Stimulated activated CD4-positive, alpha-beta T cell treated with anti-CD3 and anti-CD28 coated beads, TNF-alpha, amount 100 ng/mL, for 24 hours (primary cell): ENCODE measurements around the gene RPS10.

Experiments
- DNase-seq, 3 experiments: peaks; one replicate each; pipeline ENCODE4 v3.0.0-alpha.2; 2020; ENCODE audit warnings: low read depth in 3 of 3

Gene RPS10

DNA sequence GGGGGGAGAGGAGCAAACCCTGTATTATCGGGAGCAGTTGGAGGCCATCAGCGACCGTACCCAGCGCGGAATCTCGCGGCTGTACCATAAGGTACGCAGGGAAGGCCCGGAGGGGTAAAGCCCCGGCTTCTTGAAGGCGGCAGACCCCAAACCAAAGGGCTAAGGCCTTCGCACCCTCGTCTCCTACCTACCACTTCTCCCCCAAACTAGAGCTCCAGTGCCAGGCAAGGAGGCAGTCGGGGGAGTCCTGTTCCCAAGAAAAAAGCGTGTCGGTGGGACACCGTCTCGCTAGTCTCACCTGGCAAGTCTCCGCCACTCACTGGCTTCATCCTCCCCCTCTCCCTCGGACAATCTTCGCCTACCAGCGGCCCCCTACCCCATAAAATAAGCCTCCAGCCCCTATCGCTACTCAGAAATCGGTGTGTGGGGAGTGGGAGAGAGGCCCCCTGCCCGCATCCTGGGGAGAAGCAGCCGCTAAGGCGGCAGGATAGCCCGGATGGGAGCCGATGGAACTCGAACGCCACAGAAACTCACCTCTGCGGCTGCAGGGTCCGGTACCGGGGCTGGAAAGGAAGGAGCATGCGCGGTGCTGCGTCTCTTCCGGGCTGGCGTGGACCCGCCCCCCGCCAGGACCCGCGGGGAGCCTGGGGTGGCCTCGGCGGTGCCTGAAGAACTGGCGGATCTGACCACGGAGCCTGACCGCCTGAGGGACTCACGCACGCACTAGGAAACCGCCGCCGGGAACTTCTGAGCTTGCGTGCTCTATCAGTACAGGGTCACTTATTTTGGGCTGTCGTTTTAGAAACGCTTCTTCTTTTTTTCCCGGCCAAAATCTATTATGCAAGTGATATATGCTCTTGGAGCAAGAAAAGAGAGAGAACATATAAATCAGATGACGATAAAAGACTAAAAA is at the start of gene RPS10:
Gene RPS10, minus strand, starts transcription at position 572 of the 913 bp plus-strand sequence. CDS start 848 bp downstream, outside the sequence.
- DNase-seq, result peak; percentile 82 to 92 (median 85)

DNA sequence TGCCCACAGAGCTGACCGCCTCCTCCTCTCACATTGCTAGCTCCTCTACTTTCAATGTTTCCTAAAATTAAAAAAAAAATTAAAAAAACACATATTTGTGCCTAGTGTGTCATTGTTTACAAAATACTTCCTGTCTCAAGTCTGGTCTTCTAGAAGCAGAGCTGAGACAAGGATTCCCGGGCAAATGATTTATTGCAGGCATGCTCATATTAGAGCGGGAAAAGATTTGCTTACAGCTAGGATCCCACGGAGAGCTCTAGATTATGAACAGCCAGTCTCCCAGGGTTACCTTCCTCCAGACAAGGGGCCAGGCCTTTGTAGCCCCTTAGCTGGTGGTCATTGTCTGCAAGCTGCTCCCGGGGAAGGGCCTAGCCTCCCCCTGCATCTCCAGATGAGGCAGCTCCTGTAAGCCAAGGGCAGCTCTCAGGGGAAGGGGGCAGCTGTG is 49.4 kb upstream of the RPS10 start:
- DNase-seq, result no peak

DNA sequence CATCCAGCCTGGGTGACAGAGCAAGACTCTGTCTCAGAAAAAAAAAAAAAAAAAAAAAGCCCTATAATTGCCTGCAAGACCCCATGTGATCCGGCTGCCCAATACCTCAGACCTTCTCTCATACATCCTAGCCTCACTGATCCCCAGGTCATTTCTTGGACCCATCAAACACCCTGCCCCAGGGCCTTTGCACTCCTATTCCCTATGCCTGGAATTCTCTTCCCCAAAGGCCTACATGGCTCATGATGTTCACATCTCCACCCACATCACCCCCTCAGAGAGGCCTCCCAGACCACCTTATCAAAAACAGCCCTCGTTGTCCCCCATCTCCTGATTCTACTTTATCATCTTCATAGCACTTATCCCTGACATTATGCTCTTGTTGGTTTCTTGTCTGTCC is 48.9 kb upstream of the RPS10 start:
- no peak for DNase-seq

DNA sequence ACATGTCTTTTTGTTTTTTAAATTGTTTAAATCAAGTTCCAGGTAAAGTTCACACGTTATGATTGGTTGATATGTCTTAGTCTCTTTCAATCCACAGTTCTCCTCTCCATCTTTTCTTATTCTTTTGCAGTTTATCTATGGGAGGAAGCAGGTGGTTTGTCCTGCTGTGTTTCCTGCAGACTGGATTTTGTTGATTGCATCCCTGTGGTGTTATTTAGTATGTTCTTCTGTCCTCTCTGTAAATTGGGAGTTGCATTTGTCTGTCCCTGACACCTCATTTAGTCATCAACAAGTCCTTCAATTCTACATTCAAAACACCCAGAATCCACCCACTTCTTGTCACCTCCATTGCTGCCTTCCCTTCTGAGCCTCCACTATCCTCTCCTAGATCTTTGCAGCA is 48.1 kb upstream of the RPS10 start:
- no peak for DNase-seq

DNA sequence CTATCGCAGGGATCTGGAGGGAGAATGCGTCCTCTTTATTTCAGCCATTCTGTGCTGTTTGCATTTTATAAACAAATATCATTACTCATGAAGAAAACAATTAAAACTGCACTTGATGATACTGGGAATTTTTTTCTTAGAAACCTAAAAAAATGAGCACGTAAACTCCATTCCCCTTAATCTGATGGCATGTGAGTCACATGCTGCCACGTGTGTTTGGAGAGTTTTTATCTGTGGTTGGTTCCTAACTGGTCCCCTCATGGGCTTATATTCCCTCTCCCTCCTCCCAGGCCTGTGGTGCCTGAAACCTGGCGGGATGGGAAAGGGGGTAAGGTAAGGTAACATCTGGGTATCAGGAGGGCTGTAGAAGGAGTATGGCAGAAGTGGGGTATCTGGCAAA is 46.6 kb upstream of the RPS10 start:
- no peak for DNase-seq

DNA sequence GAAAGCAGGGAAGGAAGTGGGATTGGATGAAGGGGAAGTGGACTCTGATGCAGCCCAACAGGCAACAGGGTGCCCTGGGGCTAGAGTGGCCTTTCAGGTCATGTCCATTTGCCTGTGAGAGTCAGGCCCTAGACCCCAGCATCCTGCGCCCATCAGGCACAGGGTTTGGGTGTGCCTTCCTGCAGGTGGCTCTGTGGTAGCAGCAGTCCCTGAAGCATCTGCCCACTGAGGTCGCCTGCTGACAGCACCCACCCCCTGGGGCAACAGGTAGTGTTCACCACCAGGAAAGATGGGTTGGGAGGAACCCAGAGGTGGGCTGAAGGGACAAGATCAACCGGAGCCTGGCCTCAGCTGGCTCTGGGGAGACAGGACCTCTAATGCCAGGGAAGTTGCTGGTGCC is 43.6 kb upstream of the RPS10 start:
- no peak for DNase-seq

DNA sequence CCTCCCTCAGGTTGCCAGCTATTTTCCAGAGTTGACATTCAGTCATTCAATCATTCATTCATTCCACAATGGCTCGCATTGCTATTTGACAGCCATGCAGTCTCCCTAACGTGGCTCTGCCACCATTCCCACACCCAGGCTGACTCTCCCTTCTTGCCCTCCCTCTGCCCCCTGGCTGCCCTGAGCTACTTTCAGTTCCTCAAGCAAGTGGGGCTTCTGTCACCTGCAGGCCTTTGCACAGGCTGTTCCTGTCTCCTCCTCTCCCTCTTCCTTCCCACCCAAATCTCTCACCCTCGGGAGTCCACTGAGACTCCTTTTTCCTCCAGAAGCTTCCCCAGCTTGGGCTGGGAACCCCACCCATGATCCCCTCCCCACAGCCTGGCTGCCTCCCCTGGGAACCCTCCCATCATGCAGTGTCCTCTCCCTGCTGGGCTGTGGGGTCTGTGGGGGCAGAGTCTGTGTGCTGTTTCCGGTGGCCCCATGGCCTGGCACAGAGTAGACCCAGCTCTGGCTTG is 42.6 kb upstream of the RPS10 start:
- no peak for DNase-seq

DNA sequence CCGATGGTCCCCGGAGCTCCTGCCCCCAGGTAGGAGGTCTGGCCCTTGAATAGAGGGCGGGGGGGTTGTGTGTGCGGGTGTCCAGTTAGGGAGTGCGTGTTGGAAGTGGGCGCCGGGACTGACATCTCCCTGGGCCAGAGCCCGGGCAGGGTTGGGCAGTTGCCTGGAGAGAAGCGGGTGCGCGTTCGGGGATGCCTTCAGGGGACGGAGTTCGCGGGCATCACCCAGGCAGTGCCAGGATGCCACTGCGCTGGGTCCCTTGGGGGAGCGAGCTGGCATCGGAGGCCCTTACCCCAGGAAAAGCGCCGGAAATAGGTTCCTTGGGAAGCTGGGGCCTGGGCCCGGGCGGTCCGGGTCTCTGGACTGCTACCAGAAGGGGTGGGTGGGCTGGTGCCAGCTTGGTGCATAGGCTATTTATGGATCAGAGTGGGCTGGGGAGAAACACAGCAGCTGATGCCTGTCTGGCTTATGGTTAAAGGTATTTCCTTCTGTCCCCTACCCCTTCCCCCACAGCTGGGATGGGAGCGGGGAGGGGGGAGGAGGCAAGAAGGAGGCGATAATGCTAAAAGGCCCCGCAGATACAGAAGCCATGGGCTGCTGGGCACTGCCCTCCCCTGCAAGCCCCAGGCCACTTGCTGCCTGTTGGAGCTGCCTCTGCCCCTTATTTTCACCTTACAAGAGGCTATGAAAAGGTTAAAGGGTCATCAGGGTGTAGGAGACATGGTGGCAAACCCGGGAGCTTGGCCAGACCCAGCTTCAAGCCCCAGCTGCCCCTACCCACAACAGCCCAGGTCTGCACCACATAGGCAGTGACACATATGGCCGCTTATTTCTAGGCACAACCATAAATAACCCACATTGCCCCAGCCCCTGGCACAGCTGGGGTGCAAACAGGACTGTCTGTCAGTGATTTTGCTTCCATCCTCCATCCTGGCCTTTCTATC is 40.6 kb upstream of the RPS10 start:
- no peak for DNase-seq

DNA sequence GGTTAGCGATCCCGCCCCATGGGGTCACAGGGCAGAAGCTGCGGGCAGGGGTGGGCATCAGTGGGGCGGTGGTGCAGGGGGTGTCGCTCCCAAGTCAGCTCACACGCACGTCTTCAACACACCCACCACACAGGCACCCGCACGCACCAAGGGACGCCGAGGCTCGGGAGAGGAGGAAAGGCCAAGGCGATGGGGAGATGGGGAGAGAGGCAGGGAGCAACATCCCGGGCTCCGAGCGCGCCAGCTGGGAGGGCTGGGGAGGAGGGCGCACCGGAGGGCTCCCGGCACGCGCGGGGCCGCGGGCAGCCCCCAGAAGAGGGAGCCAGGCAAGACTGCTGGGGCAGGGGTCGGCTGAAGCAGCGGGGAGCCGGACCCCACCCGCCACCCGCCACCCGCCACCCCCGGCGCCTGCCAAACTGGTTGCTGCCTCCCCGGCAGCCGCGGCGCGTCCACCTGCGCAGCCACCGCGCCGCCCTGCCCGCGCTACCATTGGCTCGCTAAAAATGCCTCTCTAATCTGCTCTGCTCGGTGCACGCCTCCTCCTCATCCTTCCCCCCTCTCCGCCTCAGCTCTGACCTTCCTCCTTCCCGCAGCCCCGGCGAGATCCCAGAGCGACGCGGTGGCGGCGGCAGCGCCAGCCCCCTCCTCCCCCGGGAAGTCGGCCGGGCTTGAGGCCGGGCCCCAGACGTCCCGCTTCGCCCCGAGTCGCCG is 39.8 kb upstream of the RPS10 start, which contains the start of gene PACSIN1:
Gene PACSIN1, plus strand, starts transcription at position 546 of the 711 bp plus-strand sequence. CDS start 60,230 bp downstream, outside the sequence.
- DNase-seq, result peak in 1 of 3 experiments; percentile 16

DNA sequence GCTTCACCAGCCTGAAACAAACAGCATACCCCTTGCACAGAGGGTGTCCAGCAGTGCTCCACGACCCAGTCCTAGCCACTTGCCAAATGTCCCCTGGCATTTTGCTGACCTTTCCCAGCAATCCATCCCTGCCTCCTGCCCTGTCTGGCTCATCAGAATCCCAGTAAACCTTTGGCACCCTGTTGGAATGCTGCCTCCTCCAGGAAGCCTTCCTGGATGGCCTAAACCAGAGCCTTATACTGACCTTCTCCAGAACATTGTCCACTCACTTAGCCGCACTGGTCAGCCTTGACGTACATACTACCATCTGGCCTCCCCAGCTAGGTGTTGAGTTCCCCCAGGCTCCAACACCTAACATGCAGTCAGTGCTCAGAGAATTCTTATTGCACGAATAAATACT is 38.0 kb upstream of the RPS10 start:
- DNase-seq, result no peak

DNA sequence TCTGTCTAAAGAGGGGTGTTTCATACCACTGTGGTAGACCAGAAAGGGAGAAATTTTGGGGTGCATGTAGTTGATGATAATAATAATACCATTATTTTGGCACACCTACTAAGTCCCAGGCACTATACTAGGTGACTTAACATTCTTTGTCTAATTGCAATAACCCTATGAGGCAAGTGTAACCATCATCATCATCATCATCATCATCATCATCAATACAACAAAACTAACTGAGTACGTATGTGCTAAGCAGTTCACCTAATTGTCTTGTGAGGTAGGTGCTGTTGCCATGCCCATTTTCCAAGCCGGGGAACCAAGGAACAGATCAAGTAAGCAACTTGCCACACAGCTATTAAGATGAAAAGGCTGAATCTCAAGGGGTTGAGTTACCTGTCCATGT is 37.4 kb upstream of the RPS10 start:
- no peak for DNase-seq

DNA sequence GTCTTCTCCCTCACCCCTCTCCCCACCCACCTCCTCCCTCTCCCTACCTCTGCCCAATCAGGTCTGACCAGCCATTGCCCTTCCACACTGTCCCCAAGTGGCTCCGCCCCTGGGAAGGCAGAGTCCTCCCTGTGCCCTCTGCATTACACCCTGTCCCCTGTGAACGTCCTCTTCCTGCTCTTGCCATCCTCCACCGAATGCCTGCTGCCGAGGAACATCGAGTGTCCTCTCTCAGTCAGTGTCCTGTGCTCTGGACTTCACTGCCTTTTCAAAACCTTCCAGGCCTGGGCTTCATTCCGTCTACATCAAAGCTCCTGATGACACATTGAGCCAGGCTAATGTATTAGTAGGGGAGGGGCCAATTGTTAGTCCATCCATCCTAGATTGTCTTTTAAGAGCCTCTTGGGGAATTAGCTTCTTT is 36.7 kb upstream of the RPS10 start:
- no peak for DNase-seq

DNA sequence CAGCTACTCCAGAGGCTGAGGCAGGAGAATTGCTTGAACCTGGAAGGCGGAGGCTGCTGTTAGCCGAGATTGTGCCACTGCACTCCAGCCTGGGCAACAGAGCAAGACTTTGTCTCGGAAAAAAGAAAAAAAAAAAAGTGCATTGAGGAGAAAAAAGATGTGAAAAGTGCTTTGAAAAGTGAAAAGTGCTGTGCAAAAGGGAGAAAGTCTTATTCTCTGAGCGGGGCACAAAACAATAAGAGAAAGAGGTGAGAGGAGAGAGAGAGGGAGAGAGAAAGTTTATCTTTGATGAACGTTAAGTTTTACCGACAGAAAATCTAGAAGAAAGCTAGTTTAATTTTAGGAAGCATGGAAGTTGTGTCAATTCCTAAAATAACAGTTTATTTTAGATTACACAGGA is 36.1 kb upstream of the RPS10 start:
- no peak for DNase-seq

DNA sequence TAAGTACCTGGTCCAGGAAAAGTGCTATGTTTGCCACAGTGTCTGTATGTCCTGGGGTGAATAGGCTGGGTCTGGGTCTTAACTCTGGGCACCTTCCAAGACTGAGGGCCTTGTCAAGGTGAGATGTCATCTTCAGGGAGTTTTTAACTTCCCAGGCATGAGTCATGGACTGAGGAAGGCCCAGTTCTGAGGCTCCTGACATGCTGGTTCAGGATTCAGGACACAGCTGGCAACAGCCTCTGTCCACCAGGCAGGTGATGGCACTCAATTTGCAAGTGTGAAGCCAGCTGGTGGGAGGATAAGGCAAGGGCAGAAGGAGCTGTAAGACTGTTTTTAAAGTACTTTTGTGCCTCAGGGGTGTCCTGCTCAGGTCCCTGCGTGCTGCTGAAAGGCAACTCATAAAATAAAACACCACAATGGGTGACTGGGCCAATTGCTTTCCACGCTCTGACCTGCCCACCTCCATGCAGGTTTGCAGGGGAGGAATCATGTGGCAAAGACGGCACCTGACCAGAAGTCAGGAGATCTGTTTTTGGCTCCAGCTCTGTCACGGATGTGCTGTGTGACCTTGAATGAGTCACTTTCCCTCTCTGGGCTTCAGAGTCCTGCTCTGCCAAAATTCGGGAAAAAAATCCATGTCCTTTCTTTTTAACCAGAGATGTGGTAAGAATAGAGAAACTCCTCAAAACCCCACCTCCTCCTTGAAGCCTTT is 35.1 kb upstream of the RPS10 start:
- no peak for DNase-seq

DNA sequence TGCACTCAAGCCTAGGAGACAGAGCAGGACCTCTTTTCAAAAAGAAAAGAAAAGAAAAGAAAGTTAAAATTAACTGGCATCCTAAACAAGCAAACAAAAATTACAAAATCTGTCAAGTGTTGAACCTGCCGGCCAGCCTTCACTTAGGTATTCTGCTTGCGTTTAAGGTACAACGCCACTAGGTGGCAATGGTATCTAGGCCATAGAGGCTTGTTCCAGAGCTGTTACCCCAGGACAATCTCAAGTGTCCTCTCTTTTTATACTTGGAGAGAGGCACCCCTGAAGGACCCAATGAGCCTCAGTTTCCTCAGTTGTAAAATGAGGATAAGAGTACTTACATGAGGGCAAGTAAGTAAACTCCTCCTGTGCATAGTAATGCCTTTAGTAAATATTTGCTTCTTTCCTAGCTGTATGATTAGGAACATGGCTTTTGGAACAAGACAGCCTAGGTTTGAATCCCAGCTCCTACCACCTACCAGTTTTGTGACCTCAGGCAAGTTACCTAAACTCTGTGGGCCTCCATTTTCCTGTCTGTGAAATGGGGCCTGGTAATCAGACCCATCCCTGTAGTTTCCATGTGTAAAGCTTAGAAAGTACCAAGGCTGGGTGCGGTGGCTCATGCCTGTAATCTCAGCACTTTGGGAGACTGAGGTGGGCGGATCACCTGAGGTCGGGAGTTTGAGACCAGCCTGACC is 34.2 kb upstream of the RPS10 start:
- peak; percentile 19 to 29 (median 23) for DNase-seq

DNA sequence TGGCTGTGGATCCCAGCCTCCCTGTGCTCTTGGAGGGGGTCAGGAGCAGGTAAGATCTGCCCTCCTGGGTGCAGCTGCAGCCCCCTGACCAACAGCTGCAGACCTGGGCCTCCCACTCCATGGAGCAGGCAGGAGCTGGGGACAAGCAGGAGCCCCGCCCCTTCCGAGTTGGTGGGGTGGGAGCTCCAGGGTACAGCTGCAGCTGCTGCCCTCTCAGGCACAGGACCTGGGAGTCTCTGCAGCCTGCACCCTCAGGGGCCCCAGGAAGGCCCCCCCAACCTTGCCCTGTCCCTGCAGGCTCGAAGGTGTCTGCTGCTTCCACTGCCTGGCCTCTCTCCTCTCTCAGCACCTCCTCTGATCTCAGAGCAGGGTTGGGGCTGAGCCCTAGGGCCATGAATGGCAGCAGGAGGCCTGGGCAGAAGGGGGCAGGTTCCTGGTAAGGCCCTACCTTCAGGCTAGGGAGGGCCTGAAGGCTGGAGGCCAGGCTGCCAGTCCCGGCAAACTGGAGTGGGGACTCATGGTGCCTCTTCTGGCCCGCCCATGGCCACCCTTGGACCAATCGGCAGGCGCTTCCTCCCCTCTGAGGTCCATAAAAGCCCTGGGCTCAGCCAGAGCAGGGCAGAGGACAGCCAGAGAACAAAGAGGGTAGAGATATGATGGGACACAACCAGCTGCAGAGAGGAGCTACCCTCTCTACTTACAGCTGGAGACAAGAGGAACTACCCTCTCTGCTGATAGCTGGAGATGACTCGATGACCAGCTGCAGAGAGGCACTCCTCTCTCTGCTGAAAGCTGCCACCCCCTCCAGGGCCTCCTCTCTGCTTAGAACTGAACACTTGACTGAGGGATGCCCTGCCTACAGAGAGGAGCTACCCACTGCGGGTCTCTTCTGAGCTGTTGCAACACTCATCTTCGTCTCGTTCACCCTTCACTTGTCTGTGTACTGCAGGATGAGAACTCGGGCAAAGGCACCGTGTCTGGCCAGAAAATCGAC is 32.2 kb upstream of the RPS10 start:
- no peak for DNase-seq

DNA sequence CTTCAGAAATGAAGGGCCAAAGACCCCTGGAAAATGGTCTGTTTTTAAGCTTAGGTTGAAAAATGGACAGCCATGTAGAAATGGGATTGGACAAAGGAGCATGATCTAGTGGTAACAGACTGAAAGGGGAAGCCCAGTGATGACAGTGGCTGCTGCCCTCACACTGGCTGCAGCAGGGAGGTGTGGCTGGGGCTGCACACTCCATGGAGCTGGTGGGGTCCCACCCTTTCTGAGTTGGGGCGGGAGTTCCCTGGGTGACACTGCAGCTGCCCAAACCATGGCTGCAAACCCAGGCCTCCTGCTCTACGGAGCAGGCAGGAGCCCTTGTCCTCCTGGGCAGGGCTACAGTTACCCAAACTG is 31.5 kb upstream of the RPS10 start:
- no peak for DNase-seq

DNA sequence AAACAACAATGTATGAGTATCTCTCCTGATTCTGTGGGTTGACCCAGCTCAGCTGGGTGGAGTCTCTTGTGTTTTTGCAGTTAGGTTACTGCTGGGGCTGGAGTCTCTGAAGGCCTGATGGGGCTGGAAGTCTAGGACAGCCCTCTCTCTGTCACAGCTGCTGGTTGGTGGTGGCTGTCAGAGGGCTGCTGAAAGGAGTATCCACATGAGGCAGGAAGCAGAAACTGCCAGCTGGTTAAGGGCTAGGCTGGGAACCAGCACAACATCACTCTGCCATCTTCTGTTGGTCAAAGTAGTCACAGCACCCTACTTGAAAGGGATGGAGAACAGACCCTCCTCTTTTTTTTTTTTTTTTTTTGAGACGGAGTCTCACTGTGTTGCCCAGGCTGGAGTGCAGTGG is 30.0 kb upstream of the RPS10 start:
- DNase-seq, result no peak

DNA sequence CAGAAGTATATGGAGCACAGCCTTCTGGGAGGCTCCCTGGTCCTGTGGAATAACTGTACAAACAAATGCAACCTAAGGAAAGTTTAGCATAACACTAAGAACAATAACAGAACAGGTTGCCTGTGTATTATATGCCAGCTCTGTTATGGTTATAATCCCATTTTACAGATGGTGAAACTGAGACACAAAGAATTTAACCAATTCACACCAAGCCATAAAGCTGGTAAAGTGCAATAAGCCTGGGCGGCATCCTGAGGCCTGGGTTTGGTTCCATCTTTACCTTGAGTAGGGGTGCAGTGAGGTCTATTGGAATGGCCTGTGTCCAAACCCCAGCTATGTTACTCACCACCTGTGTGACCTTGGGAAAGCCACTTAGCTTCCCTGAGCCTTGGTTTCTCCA is 25.3 kb upstream of the RPS10 start:
- no peak for DNase-seq
